AG04449 (cell line): ENCODE measurements around the gene CDC42BPA.
"Not testable (repeated sequence)": the region's sequence is repeated elsewhere in the genome, so short reads cannot be mapped to it uniquely, and the experiment has no call there.

Experiments used
- CTCF ChIA-PET: fragments of 350-600 bp; formaldehyde crosslinking; extraction: SDS; loops from one replicate; lab custom pipeline; 2021; ENCODE audit warnings: antibody characterized with exemption; lab: Yijun Ruan, JAX
- POLR2A ChIA-PET: fragments of 400-600, 350-600 bp; formaldehyde crosslinking; extraction: SDS; loops from one replicate; lab custom pipeline; 2020; ENCODE audit warnings: antibody characterized with exemption, inconsistent platforms; lab: Yijun Ruan, JAX
- DNase-seq: peaks from one replicate; pipeline ENCODE4 v3.0.0-alpha.2; 2010; ENCODE audit warnings: low read depth, low spot score
- H3K4me3 ChIP-seq: 2 replicates; pipeline ENCODE4 v1.5.1; 2011; ENCODE audit warnings: low read depth, mild to moderate bottlenecking, control low read depth, low read length
- TF ChIP-seq, protein P1 (sequence below): IDR thresholded peaks from one replicate; pipeline ENCODE4 v1.5.1; 2011; ENCODE audit warnings: mild to moderate bottlenecking, moderate library complexity, low read length, control low read depth, inconsistent platforms; ENCODE audit not compliant: insufficient read depth; ENCODE audit errors: missing control alignments

Gene CDC42BPA

DNA sequence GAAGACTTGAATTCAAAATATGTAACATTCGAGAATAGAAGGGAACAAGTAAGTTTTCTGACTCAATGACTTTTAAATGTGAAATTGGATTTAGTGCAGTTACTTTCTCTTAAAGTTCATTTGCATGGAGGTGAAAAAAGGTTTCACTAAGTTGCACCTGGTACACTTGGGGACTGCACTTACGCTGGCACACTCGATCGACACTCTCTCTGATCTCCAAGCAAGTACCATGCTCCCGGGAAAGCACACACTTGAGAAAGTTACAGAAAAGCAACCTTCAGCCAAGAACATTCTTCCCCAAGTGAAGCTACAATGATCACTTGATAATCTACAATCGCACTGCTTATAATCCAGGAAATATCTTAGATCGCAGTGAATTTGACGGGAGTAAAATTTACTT lies 315.1 kb downstream of the CDC42BPA start:
- H3K4me3 ChIP-seq: no peak overlapping the region
- TF ChIP-seq, protein P1, sequence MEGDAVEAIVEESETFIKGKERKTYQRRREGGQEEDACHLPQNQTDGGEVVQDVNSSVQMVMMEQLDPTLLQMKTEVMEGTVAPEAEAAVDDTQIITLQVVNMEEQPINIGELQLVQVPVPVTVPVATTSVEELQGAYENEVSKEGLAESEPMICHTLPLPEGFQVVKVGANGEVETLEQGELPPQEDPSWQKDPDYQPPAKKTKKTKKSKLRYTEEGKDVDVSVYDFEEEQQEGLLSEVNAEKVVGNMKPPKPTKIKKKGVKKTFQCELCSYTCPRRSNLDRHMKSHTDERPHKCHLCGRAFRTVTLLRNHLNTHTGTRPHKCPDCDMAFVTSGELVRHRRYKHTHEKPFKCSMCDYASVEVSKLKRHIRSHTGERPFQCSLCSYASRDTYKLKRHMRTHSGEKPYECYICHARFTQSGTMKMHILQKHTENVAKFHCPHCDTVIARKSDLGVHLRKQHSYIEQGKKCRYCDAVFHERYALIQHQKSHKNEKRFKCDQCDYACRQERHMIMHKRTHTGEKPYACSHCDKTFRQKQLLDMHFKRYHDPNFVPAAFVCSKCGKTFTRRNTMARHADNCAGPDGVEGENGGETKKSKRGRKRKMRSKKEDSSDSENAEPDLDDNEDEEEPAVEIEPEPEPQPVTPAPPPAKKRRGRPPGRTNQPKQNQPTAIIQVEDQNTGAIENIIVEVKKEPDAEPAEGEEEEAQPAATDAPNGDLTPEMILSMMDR: no peak
- ChIA-PET POLR2A (no interaction called here), CTCF (no interaction called here)
- DNase-seq: no peak

DNA sequence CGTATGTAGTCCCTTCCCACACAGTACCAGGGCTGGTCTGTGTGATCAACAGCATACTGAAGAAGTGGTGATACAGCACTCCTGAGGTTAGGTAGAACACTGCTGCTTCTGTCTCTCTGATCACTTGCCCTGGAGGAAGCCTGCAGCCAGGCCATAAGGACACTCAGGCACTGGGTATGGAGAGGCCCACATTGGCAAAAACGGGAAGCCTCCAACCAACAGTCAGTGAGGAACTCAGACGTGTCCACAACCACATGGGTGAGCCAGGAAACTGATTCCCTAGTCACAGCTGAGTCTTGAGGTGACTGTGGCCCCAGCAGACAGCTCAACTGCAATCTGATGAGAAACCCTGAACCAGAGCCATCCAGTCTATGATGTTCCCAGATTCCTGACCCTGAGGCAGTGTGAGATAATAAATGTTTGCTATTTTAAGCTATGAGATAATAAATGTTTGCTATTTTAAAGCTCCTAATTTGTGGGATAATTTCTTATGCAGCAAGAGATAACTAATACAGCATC lies 315.7 kb downstream of the CDC42BPA start:
- ChIA-PET CTCF (no interaction called here), POLR2A (no interaction called here)
- TF ChIP-seq, protein P1: no peak
- DNase-seq: no peak
- no peak overlapping the region for H3K4me3 ChIP-seq

DNA sequence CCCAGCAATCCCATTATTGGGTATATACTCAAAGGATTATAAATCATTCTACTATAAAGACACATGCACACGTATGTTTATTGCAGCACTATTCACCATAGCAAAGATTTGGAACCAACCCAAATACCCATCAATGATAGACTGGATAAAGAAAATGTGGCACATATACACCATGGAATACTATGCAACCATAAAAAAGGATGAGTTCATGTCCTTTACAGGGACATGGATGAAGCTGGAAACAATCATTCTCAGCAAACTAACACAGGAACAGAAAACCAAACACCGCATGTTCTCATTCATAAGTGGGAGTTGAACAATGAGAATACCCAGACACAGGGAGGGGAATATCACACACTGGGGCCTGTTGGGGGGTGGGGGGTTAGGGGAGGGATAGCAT lies 318.7 kb downstream of the CDC42BPA start:
- POLR2A ChIA-PET, DNase-seq, CTCF ChIA-PET, H3K4me3 ChIP-seq: not testable (repeated sequence)

DNA sequence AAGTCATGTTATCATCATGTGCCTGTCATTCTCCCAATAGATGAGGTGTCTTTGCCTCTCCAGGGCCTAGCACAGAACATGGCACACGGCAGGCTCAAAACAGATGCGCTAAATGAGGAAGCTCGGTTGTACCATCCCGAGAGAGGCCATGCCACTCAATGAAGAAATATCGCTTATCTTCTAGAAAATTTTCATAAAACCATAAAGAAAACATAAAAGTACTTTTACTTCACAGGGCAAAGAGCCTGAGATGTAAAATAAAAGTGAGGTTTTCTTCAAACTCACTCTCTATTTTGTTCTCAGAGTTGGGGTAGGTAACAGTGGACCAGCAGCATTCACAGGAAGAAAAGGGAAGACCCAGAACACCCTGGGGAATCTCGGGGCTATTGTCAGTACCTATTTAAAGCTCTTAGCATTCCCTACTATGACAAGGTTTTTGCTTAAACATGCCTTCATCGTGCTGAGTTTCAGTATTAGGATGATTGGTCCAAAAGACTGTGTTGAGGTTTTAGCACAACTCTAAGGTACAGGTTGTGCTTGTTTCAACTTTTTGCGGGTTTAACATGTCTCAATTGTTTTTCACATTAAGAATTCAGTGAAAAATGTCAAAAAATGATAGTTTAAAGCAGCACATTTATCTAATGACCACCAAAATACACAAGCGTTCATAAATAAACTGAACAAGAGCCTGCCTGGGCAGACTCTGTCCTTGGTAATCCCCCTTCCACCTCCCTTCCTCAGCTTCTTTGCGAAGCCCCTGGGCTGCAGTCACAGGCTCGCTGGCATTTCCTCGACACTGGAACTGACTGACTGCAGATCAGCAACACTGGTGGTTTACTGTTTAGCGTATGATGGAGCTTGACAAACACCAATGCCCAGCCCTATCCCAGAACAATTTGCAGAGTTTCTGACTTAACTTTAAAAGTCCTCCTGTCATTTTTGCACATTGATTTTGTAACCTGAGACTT lies 322.6 kb downstream of the CDC42BPA start:
- no peak overlapping the region for H3K4me3 ChIP-seq

DNA sequence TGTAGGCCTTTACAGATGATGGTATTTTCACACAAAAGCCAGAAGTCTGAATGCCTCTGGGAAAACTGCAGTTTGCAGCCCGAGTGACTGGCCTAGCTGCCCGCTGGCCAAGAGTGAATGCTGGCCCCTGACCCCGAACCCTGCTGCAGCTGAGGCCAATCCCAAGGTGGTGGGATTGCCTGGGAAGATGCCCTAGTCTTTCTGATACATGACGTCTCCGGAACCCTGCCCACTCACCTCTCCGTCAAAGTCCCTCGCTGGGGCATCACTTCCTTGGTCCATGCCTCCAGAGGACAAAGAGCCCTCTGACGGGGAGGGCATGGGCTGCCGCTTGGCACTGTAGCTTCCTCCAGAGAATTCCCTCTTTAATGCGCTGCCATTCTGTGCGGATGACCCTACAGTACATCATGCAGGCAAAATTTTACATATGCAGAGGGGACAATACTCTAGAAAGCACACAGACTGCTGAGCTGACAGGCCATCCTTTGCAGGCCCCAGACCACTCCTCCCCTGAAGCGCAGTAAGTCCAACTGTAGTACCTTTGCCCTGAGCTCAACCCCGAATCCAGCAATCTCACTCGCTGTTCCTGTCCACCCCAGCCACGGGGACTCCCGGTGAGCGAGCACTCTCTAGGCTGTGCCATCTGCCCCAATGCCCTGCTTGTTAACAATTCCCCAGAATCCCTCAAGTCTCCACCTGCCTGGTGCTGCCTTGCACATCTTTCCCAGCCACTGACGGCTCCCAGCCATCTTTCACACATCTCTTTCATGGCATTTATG lies 323.5 kb downstream of the CDC42BPA start:
- no peak overlapping the region for H3K4me3 ChIP-seq
- ChIA-PET CTCF (interaction anchor here (1.1 kb wide), 1 partner anchor 10 kb away, joined by 3 read pairs; no protein-coding TSS in a partner anchor), POLR2A (no interaction called here)
- DNase-seq: no peak
- TF ChIP-seq, protein P1: no peak

More for the DNA sequence above, 322.6 kb downstream of the CDC42BPA start:
- TF ChIP-seq, protein P1: no peak
- ChIA-PET CTCF (interaction anchor here (1.1 to 1.3 kb wide), 2 partner anchors 9 to 19 kb away, joined by 3 read pairs; no protein-coding TSS in a partner anchor), POLR2A (interaction anchor here (1.0 kb wide), 1 partner anchor 12 kb away, joined by 4 read pairs; no protein-coding TSS in a partner anchor)
- DNase-seq: no peak

DNA sequence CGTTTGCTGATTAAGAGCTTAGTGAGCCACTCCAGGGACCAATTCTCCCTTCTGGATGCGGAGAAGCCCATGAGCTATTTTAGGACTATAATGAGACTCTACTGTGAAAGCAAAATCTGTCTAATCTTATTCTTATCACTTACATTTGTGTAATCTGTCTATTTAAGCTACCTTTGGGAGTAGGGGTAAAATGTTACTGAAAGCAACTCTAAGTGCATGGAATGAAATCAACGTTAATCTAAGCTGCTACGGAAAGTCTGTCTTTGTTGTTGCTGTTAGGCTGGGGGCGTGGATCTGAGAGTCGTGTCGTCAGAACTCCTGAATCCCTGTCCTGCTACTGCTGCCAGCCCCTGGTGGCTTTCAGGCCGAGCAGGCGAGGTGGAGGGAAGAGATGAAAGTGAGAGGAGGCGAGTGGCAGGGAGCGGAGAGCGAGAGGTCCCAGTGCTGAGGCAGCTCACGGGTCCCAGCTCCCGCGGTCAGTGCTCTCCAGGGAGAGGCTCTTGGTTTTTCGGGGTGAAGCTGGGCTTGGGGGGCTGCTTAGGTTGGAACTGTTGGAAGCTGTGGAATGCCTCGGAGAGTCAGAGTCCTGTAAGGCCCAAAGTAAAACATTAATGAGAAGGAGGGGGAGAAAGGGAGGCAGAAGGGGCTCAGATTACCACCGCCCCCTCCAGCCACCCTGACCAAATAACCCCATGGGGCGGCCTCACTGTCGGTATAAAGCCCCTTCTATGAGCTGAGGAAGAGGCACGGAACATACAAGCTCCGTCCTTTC lies 324.3 kb downstream of the CDC42BPA start:
- no peak overlapping the region for H3K4me3 ChIP-seq
- ChIA-PET POLR2A (no interaction called here), CTCF (interaction anchor here (1.1 kb wide), 1 partner anchor 10 kb away, joined by 4 read pairs; no protein-coding TSS in a partner anchor)
- TF ChIP-seq, protein P1: no peak
- no peak for DNase-seq
